GM18909 (cell line): ENCODE data around the gene ZNF385A.
A peak's percentile ranks its signal among the peaks of the same experiment; 100 is the strongest.

Experiments used
- ATAC-seq: cut with Tn5 transposase; IDR thresholded peaks from one replicate; pipeline ENCODE4 v1.9.1; 2021; ENCODE audit warnings: mild to moderate bottlenecking; ENCODE audit not compliant: unreplicated experiment, poor library complexity

The ZNF385A gene

DNA sequence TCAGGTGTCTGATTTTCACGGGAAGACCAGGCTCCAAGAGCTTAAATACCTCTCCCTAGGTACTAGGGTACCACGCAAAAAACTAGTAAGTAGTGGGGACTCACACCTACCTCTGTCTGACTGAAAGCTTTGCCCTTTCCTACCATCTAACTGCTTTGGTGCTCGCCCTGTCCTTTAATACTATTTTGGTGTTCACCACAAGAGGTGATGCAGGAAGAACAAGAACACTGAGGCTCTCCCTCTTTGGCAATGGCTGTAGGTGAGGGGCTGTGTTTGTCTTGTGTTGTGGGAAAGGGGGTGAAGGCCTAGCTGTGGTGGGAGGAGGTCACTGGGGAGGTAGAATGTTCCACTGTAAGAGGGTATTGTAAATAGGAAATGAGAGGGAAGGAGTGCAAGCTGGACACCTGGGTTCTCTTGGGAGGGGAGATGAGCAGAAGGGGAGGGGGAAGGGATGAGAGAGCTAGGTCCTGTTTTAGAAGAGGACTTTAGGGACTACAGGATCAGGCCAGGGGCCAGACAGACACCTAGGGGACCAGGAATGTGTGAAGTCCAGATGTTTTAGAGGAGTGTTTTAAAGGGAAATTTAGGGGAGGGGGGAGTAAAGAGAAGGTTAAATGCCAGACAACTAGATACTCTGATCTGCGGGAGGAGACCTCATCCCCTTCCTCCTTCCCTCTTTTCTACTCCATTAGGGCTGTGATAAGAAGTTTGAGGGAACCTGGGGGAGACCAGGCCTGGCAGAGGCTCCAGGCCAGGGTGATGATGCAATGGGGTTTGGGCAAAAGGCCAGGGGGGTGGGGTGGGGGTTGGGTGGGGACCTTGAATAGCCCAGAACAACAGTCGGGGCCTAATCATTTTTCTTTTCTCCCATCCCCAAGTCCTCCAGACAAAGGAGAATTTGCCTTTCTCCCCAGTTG, 32.4 kb upstream of the ZNF385A start:
- no peak for ATAC-seq

DNA sequence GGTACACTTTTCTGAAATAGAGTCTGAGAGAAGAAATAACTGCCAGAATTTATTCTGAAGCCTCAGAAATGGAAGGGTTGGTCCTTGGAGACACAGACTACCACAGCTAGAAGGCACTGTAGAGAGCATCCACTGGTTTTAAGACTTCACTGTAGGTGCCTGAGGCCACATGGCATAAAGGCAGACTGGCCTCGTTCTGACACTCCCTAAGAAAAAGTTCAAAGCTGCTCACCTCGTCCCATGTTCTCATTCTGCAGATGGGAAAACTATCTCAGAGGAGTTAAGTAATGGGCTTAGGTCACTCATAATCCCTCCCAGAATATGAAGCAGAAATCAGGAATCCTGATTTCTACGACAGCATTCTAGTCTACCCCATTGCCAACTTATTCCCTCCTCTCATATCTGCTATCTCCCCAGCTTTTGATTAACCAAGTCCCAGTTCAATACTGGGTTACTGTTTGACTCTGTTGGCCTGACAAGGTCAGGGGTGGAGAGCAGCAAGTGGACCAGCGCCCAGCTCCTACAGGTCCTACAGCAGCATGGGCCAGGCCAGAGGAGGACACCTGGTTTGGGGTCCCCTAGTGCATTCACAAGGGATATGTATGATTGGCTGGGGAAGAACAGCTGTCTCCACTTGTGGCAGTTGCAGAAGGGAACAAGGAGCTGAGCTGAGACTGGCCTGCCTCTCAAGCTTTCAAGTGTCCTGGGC, 30.8 kb upstream of the ZNF385A start:
- ATAC-seq: no peak

DNA sequence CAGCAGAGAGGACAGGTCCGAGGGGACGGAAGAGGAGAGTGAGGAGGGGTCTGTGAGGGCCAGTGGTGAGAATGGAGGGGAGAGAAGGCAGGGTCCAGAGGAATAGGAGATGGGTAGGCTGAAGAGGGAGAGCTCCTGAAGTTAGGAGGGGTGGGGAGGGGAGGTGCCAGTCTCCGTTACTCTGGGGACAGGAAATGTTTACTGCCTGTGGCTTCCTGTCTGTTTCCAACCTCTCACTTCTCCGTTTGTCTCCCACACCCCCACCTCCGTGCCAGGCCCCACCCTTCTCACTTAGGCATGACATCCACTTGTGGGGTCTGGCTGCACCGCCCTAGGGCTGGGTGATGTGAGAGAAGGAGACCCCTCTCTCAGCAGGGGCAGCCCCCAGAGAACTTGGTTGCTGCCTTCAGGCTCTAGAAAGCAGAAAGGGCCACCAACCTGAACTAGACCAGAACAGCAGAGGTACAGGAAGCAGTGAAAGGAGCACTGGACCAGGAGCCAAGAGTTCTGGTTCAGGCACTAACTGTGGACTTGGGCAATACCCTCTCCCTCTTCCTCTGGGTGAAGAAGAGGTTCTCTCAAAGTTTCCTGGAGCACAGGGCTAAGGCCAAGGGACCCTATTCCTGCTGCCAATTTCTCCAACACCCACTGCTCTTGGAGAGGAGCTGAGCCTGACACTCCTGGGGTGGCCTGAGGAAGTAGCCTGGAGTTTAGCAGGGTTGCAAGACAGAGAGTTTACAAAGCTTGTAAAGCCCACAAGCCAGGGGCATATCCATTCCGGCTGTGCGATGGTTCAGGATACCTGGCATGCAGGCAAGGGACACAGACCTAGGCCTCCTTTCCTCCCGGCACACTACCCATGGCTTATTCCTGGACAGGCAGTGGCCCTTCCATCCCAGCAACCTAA, 29.0 kb upstream of the ZNF385A start:
- ATAC-seq: peak; percentile 69

DNA sequence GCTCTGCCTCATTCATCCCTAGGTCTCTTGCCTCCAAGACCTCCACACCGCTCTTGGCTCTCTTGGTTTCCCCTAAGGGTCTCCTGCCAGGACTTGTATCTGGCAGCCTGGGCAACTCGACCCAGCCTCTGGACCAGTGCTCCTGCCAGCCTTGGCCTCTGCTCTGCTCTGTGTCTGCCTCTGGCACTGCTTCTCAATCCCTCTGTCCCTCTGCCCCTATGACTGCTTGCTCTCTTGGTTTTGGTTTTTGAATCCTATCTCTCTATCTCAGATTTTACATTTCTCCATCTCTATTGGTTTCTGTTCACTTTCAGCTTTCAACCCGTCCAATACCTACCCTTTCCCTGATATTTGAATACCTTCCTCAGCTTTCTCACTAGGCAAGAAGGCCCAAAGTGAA, 28.3 kb upstream of the ZNF385A start:
- peak; percentile 22 for ATAC-seq

DNA sequence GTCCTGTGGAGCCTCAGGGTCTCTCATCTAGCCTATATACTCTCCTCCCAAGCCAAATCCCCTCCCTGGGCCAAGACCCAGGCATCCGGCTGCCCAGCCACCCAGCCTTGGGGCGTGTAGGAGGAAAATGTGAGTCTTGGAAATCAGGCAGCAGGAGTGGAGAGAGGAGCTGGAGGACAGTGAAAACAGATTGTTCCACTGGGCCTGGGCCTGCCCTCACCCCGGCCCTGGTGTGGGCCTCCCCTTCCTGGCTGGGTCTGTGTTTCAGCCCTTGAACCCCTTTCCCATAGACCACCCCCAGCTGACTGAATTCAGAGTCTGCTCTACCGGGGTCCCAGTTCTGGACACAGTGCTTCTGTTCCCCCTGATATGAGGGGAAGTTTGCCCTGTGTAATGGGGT, 27.8 kb upstream of the ZNF385A start:
- no peak for ATAC-seq

DNA sequence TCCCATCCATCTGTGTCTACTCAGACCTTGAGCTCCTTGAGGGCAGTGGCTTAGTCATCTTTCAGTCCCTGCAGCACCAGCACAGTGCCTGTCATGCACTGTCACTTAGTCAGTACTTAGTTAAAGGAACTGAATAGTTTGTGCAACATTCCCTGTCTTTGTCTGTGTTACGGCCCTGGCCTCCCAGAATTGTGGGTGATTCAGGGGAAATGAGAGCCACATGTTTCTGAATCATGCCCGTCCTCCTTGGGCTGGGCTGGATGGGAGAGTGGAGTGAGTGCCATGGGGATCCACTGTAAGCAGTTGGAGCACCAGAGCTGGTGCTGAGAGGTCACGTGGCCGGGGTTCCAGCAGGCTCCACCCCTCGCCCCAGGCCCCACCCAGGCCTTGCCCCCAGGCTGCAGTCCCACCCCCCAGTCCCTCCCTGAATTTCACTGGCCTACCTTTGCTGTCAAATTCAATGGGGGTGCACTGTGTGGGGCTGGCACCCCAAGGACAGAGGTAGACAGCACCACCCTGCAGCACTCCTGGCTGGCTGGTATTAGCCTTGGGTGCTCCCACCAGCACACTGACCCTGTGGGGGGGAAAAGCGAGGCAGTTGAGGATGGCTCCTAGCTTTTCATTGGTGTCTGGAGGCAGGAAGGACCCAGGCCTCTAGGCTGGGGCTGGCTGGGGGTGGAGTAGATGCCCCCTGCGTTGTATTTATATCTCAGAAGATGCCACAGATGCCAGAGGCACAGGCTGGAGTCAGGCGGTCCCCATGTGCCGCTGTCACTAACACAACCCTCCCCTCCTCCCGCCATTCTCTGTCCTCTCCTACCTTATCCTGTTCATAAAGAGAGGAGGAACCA, 27.1 kb upstream of the ZNF385A start:
- ATAC-seq: no peak

DNA sequence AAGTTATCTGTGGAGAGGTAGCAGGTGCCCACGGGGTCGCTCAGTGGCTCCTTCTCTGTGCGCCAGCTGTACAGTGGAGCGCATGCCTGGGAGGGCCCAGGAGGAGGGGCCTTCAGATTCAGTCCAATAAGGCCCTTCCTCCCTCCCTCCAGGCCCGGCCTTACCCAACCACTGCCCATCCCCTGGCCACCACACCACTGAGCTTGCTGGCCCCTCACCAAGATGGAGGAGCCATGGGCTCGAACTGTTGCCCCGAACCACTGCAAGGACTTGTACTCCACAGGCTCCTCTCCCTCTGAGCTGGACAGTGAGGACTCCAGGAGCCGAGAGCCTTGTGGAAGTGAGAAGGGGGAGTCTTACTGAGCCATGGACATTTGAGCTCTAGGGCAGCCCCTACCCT, 24.7 kb upstream of the ZNF385A start:
- no peak for ATAC-seq

DNA sequence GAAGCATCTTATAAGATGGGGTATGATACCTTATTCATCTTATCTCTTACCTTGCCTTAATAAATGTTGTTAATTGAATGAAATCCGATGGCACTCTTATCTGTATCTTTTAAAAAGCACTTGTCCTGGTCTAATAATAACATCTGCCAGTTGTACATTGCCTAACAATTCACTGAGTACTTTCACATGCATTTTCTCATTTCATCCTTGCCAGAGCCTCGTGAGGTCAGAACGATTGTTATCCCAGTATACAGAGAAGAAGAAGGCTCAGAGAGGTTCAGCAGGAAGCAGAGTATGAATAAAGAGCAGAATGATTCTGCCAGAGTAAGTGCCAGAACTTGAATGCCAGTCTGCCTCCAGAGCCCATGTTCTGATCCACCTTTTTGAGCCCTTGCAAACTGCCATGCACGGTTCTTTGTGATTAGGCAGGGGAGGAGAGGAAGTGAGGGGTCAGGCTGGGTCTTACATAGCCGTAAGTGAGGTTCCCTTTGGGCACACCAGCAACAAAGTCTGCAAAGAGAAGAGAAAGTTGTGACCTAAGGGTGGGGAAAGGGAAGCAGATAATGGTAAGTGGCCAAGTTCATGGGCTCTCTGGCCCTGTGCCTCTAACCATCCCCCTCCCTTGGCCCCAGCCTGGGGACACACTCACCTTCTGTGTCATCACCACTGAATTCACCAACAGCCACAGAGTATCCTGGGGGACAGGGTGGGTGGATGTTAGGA, 22.8 kb upstream of the ZNF385A start:
- ATAC-seq: no peak

DNA sequence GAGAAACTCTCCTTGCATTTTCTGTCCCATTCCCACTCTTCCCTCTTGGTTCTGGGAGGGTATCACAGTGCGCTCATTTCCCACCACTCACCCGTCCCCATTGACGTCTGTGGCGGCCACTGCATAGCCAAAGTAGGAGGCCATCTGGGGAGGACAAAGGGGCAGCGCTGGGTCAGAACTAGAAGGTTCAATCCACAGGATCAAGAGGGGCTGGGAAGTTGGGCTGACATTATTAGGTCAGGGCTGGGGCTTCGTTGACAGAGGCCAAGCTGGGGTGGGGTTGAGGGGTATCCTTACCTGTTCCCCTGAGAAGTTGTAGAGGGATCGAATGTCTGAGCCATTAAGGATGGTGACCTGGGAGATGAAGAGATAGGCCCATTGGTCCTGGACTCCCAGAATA, 21.0 kb upstream of the ZNF385A start:
- ATAC-seq: no peak

DNA sequence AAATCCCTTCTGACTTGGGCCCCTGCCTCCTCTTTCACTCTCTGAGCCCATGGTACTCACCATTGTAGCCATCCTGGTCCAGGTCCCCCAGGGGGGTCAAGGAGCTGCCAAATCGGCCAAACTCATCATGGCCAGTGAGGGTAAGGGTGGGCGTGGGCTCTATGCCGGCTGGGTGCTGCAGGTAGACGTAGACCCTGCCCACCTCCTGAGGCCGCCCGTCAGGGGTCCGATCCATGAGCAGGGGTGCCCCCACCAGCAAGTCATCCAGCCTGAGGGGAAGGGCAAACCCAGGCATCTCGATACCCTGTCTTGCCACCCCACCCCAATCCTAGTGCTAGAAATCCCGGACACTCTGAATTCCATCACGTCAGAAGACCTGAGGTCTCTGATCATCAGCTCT, 20.6 kb upstream of the ZNF385A start:
- ATAC-seq: no peak

DNA sequence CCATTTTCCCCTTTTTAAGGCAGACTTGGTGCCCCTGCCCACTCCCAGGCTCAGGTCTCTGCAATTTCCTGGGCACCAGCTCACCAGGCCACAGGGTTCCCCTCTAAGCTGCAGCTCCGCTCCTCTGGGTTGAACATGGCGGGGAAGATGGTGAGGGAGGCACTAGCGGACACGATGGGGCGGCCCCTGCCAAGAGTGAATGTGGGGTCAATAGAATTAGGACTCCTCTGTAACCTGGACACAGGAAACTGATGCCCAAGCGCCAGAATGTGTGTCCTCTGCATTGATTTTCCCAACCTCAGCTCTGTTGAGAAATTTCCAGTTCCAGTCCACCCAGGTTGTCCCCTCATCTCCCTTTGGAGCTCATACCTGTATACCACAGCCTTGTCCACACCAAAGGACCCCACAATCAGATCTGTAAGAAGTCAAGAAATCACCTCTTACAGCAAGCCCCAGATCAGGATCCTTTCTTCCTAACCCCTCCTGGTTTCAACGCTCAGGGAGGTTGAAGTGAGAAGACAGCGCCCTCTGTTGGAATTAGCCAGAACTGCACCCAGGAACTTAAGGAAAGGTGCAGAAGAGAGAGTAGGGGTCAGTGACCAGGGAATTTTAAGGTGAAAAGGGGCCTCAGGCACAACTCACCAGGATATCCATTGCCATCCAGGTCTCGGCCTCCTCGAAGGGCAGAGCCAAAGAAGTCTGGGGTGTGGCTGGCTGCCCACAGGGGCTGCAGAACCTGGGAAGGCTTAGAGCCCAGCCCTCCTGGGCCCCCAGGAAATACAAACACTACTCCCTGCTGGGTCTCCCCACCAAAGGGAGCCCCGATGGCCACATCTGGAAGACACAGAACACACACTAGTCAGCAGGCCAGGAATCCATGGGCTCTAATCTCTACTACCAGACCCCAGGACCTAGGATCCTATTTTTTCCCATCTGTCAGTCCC, 19.8 kb upstream of the ZNF385A start:
- ATAC-seq: no peak

DNA sequence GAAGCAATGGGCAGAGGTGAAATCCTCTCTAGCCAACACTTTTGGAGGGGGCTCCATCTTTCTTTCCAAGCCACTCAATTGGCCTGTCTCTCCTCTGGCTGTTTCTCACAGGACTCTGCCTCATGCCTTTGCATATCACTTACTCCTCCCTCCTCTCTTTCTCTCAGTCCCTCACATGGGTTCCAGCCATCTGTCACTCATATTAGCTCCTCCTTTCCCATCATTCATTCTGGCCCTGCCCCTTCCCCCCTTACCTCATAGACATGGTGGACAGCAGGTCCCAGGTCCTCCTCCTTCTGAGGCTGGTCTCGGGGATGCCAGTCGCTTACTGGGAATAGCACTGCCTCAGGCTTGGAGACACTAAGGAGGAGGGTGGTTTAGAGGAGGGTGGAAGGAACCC, 16.6 kb upstream of the ZNF385A start:
- no peak for ATAC-seq

DNA sequence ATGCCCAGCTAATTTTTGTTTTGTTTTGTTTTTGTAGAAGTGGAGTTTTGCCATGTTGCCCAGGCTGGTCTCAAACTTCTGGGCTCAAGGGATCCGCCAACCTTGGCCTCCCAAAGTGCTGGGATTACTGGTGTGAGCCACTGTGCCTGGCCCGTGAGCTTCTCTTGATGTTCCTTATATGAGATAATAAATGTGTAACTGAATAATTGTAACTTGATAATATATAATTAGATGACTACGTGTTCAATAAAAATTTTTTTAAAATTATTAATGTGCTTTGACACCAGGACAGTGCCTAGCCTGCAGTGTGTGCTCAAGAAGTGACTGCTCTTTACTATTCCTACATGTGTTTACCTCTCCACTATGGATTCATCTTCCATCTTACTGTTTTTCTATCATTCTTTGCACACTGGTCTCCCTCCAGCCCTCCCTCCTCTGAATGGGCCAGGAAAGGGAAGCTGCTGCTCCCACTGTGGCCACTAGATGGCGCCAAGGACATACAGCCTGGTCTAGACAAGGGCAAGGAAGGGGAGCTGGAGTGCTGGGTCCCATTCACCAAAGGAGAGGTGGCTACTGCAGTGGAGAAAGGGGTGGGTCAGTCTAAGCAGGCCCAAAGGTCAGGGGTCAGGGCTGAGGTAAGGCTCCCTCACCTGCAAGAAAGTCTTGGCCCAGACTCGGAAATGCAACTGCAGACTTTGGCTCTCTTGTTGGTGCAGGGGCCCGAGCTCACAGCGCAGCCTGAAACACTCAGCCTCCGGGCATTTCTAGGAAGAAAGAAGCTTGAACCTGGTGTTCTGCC, 14.7 kb upstream of the ZNF385A start:
- peak; percentile 82 for ATAC-seq

DNA sequence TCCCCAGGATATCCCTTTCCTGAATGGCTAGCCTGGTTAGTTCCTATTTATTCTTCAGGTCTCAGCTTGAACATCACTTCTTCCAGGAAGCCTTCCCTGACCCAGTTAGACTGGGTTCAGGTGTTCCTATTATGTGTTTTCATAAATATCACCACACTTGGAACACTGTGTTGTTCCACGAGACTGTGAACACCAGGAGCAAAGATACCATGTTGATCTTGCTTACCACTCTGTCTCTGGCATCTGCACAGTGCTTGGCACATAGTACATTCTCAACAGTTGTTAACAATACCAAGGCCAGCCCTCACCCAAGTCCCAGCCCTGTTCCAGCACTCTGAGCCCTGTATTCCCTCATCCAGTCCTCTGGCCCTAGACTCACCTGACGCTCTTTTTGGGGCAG, 13.7 kb upstream of the ZNF385A start:
- ATAC-seq: no peak

DNA sequence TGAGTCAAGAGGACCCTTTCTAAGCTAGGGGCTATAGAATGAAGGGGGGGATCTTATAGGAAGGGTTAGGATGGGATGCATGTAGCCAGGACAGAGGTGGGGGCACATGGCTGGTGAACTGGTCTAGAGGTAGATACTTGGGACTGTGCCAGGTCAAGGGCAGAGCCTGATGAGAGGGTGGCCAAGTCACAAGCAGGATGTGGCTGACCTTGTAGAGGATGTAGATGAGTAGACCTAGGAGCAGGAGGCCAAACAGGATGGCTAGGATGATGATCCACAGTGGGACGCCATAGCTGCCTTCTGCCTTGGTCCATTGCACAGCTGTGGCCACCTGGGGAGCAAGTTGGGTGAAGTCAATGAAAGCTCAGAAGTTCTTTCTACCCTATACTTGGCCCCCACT, 12.6 kb upstream of the ZNF385A start:
- no peak for ATAC-seq

DNA sequence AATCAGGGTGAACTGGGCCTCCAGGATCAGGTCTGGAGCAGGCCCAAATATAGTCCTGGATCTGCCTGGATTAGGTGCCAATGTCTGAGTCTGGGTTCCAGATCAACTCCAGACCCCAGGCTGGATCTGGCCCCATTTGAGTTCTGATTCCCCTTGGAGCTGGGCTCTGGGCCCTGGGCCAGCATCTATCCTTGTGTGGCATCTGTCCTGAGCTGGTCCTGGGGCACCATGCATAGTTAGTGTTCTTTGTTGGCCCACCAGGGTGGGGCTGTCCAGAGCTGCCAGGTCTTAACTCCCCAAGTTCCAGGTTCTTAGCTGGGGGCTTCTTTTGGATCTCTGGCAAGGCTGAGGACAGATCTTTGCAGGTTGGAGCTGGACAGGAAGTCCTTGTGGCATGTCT, 11.0 kb upstream of the ZNF385A start:
- ATAC-seq: no peak

DNA sequence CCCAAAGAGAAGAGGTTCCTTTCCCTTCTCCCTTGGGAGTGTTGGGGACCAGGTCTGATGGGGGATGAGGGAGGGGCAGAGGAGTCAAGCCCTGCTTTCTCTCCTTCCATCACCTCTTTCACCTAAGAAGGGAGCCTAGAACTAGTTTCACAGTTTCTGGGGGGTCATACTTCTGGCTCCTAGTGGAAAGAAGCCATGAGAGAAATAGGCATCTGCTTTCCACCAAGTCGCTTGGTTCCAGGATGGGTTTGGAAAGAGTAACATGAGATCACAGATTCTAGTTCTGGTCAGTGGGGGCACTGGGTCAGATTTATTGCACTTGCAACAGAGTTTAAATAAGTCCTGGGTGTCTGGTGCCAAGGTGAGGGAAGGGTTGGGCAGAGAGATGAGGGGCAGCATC, 10.5 kb upstream of the ZNF385A start:
- no peak for ATAC-seq
